ENCODE measurements around the gene HRH1. TPM values are rescaled to one million over a fixed set of nuclear protein-coding genes. Genes with fewer than 3 reads are reported as not detected.

Gene HRH1
- total and polyA plus RNA-seq, 10 of the 15 experiments (the other 5 are each of a cell fraction or from before 2014, with no cell fraction given): not detected

GRCh38 chr3:11188231-11188630, 33.9 kb downstream of the HRH1 start:
- in situ Hi-C loops (cut with MboI) (no loop called here), intact Hi-C loops (cut with micrococcal nuclease; ENCODE audit: unreplicated experiment) (no loop called here)
- Histone ChIP-seq H2AFZ (ENCODE audit: control insufficient read depth, low read depth, low read length) (no peak overlapping the region), H3K4me3 (no peak overlapping the region), H3K9me3 (replicated peaks; ENCODE audit: control insufficient read depth, insufficient read depth, low read length) (no peaks in the 10 kb centered on the region), H4K20me1 (ENCODE audit: control insufficient read depth, insufficient read depth) (no peaks in the 10 kb centered on the region; the same call in 1 of the 2 replicates), H3K4me2 (ENCODE audit: control insufficient read depth, insufficient read depth) (no peak overlapping the region), H3K79me2 (ENCODE audit: control insufficient read depth, insufficient read depth, low read length) (no peaks in the 10 kb centered on the region), H3K27me3 (replicated peaks in 1 of 2; ENCODE audit: control insufficient read depth in 2 of 2, insufficient read depth in 2 of 2, low read length in 1 of 2) (no peaks in the 10 kb centered on the region; a peak in 2 of 4 replicates), H3K27ac (ENCODE audit: control insufficient read depth, insufficient read depth) (no peak overlapping the region), H3K36me3 (ENCODE audit: control insufficient read depth in 2 of 2, insufficient read depth in 2 of 2, low read length in 1 of 2) (no peaks in the 10 kb centered on the region), H3K4me1 (ENCODE audit: control insufficient read depth, insufficient read depth, low read length) (no peaks in the 10 kb centered on the region), H3K9ac (ENCODE audit: control insufficient read depth, insufficient read depth, low read length) (no peak overlapping the region)
- ChIA-PET RAD21 (ENCODE audit: unreplicated experiment) (no interaction called here), CTCF (no interaction called here), POLR2A (no interaction called here), SMC1A (ENCODE audit: uncharacterized antibody, unreplicated experiment) (no interaction called here)
- FAIRE-seq: no peak
- BruUV-seq (replicated peaks): no TSS peak
- DNase-seq (ENCODE audit: low read depth, low spot score): no peak
- no peak for ATAC-seq
- TF ChIP-seq CHD4 (IDR thresholded peaks at IDR 0.05) (no peak), WRNIP1 (IDR thresholded peaks at IDR 0.05; ENCODE audit: borderline replicate concordance, low read depth, low read length) (no peak), PAX5 (IDR thresholded peaks at IDR 0.05; ENCODE audit: borderline replicate concordance, low read depth, low read length) (no peak)
- TF ChIP-seq, protein P1, sequence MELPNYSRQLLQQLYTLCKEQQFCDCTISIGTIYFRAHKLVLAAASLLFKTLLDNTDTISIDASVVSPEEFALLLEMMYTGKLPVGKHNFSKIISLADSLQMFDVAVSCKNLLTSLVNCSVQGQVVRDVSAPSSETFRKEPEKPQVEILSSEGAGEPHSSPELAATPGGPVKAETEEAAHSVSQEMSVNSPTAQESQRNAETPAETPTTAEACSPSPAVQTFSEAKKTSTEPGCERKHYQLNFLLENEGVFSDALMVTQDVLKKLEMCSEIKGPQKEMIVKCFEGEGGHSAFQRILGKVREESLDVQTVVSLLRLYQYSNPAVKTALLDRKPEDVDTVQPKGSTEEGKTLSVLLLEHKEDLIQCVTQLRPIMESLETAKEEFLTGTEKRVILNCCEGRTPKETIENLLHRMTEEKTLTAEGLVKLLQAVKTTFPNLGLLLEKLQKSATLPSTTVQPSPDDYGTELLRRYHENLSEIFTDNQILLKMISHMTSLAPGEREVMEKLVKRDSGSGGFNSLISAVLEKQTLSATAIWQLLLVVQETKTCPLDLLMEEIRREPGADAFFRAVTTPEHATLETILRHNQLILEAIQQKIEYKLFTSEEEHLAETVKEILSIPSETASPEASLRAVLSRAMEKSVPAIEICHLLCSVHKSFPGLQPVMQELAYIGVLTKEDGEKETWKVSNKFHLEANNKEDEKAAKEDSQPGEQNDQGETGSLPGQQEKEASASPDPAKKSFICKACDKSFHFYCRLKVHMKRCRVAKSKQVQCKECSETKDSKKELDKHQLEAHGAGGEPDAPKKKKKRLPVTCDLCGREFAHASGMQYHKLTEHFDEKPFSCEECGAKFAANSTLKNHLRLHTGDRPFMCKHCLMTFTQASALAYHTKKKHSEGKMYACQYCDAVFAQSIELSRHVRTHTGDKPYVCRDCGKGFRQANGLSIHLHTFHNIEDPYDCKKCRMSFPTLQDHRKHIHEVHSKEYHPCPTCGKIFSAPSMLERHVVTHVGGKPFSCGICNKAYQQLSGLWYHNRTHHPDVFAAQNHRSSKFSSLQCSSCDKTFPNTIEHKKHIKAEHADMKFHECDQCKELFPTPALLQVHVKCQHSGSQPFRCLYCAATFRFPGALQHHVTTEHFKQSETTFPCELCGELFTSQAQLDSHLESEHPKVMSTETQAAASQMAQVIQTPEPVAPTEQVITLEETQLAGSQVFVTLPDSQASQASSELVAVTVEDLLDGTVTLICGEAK (IDR thresholded peaks at IDR 0.05; ENCODE audit: borderline replicate concordance): no peak
- WGBS (ENCODE audit: insufficient coverage, insufficient replicate concordance, low lambda C conversion rate, missing lambda C conversion rate): 19% methylated on average over 6 of the region's 6 CpGs
